Mucosa of rectum (tissue), 2 donors: ENCODE data around the gene PLPPR2.
A peak's percentile ranks its signal among the peaks of the same experiment; 100 is the strongest.
"Not testable (repeated sequence)": the region's sequence is repeated elsewhere in the genome, so short reads cannot be mapped to it uniquely, and the experiment has no call there.

Experiments used
- H3K27ac ChIP-seq, 2 donors: one replicate each; pipeline ENCODE4 v1.7.0; 2013; ENCODE audit warnings: inconsistent platforms in 2 of 2, low read depth in 2 of 2, low read length in 2 of 2
- H3K27me3 ChIP-seq, 2 donors: one replicate each; pipeline ENCODE4 v1.7.0; 2013; ENCODE audit warnings: low read length in 2 of 2; ENCODE audit not compliant: control insufficient read depth in 2 of 2, insufficient read depth in 2 of 2
- H3K36me3 ChIP-seq, 2 donors: one replicate each; pipeline ENCODE4 v1.7.0; 2013; ENCODE audit warnings: low read length in 2 of 2; ENCODE audit not compliant: control insufficient read depth in 2 of 2, insufficient read depth in 2 of 2
- H3K4me1 ChIP-seq, 2 donors: one replicate each; pipeline ENCODE4 v1.7.0; 2013; ENCODE audit warnings: low read length in 2 of 2, mild to moderate bottlenecking in 1 of 2; ENCODE audit not compliant: control insufficient read depth in 2 of 2, insufficient read depth in 2 of 2
- H3K4me3 ChIP-seq, 2 donors: one replicate each; pipeline ENCODE4 v1.7.0; 2013; ENCODE audit warnings: low read length in 2 of 2
- H3K9ac ChIP-seq, 2 donors: one replicate each; pipeline ENCODE4 v1.7.0; 2013; ENCODE audit warnings: low read length in 2 of 2, low read depth in 1 of 2, mild to moderate bottlenecking in 1 of 2
- H3K9me3 ChIP-seq, 2 donors: one replicate each; pipeline ENCODE4 v1.7.0; 2013; ENCODE audit warnings: low read length in 2 of 2; ENCODE audit not compliant: control insufficient read depth in 2 of 2
- donor health status: healthy.
- donor health status: Normal muscosa, but diverticular disease.

The PLPPR2 gene

DNA sequence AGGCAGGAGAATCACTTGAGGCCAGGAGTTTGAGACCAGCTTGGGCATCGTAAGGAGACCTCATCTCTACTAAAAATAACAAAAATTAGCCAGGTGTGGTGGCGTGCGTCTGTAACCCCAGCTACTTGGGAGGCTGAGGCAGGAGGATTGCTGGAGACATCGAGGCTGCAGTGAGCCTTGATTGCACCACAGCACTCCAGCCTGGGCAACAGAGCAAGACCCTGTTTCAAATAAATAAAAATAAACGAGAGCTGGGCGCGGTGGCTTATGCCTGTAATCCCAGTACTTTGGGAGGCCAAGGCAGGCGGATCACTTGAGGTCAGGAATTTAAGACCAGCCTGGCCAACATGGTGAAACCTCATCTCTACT, 15.1 kb upstream of the PLPPR2 start:
- H3K9me3 ChIP-seq, H3K27me3 ChIP-seq: not testable (repeated sequence)
- Histone ChIP-seq H3K27ac (peak overlapping the region; percentile 67 to 75), H3K4me3 (peak overlapping the region; percentile 76 to 77), H3K9ac (peak overlapping the region in 1 of 2 donors; percentile 79), H3K4me1 (peaks cover 17 to 26% of the 10 kb centered on the region in 2 donors), H3K36me3 (peaks cover 8 to 18% of the 10 kb centered on the region in 2 donors)

DNA sequence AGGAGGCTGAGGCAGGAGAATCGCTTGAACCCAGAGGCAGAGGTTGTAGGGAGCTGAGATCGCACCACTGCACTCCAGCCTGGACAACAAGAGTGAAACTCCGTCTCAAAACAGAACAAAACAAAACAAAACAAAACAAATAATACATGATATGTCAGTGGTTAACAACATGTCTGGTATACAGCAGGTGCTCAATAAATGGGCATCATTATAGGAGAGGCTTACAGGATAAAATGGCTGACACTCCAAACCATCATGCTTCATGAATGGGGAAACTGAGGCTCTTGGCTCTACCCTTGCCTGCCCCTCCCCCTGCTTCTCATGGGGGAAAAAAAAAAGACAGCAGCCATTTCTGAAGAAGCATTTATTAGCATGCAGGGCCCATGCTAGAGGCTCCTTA, 12.8 kb upstream of the PLPPR2 start:
- Histone ChIP-seq H3K27me3 (no peaks in the 10 kb centered on the region), H3K9ac (no peak overlapping the region), H3K4me1 (peaks cover 32 to 41% of the 10 kb centered on the region in 2 donors), H3K36me3 (no peaks in the 10 kb centered on the region), H3K4me3 (no peak overlapping the region), H3K27ac (no peak overlapping the region), H3K9me3 (no peaks in the 10 kb centered on the region)

- no peaks in the 10 kb centered on the region for H3K36me3 ChIP-seq
- no peaks in the 10 kb centered on the region for H3K27me3 ChIP-seq
- peak overlapping the region; percentile 5 to 90 for H3K9ac ChIP-seq
- H3K4me1 ChIP-seq: peaks cover 16 to 25% of the 10 kb centered on the region in 2 donors
- H3K27ac ChIP-seq: no peak overlapping the region
- no peaks in the 10 kb centered on the region for H3K9me3 ChIP-seq
- H3K4me3 ChIP-seq: peak overlapping the region; percentile 94 to 96
Measured at GRCh38 chr19:11345122-11345803, 10.0 kb upstream of the PLPPR2 start.

- peak within 1 kb of the TSS; percentile 94 to 96 for H3K4me3 ChIP-seq
- H3K9ac ChIP-seq: peak within 1 kb of the TSS; percentile 85 to 90
- H3K4me1 ChIP-seq: peaks cover 16 to 25% of the 10 kb centered on the region in 2 donors
- H3K9me3 ChIP-seq: no peaks in the 10 kb centered on the region
- H3K27me3 ChIP-seq: no peaks in the 10 kb centered on the region
- H3K36me3 ChIP-seq: no peaks in the 10 kb centered on the region
- H3K27ac ChIP-seq: peak within 1 kb of the TSS; percentile 84 to 87
Measured at GRCh38 chr19:11346104-11346940, 8.9 kb upstream of the PLPPR2 start, which contains the start of the genes CCDC159 and TMEM205. TSS of gene CCDC159 (plus strand) at chr19:11346519. CDS start at chr19:11346607, 88 bp downstream. TSS of gene TMEM205 (minus strand) at chr19:11346268. CDS start at chr19:11345619, 649 bp downstream.

DNA sequence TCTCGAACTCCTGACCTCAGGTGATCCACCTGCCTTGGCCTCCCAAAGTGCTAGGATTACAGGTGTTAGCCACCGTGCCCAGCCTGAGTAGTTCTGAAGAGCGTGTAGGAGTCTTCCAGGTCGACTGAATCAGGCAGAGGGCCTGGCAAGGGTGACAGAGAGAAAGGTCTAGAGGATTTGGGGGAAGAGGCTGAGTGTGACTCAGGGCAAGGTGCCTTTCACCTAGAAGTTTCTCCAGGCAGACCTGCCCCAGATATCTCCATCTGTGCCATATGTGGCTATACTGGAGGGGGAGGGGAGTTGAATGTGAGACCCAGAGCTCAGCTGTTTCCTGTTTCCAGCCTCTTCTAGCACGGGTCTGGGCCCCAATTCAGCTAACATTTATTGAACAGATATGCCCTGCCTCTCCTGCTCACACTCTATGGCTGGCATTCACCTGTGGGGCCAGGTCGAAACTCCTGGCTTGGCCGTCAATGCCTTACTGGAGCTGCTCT, 7.6 kb upstream of the PLPPR2 start:
- H3K27me3 ChIP-seq: no peaks in the 10 kb centered on the region
- H3K9ac ChIP-seq: no peak overlapping the region
- H3K9me3 ChIP-seq: no peaks in the 10 kb centered on the region
- H3K27ac ChIP-seq: no peak overlapping the region
- no peaks in the 10 kb centered on the region for H3K36me3 ChIP-seq
- peaks cover 16 to 25% of the 10 kb centered on the region in 2 donors for H3K4me1 ChIP-seq
- no peak overlapping the region for H3K4me3 ChIP-seq

GRCh38 chr19:11349171-11349570, 6.1 kb upstream of the PLPPR2 start:
- H3K9ac ChIP-seq: no peak overlapping the region
- H3K4me1 ChIP-seq: peaks cover 16 to 21% of the 10 kb centered on the region in 2 donors
- H3K9me3 ChIP-seq: no peaks in the 10 kb centered on the region
- H3K36me3 ChIP-seq: no peaks in the 10 kb centered on the region
- no peaks in the 10 kb centered on the region for H3K27me3 ChIP-seq
- H3K27ac ChIP-seq: no peak overlapping the region
- H3K4me3 ChIP-seq: no peak overlapping the region

DNA sequence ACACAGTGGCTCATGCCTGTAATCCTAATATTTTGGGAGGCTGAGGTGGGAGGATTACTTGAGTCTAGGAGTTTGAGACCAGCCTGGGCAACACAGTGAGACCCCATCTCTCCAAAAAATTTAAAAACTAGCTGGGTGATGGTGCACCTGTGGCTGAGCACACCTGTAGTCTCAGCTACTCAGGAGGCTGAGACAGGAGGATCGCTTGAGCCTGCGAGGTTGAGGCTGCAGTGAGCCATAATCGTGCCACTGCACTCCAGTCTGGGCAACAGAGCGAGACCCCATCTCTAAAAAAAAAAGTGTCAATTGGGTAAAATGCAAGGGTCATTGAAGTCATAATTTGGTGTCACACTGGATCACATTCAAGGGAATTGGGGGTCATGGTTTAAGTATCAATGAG, 1.1 kb upstream of the PLPPR2 start:
- not testable (repeated sequence) for H3K4me1 ChIP-seq, H3K27ac ChIP-seq, H3K9me3 ChIP-seq, H3K9ac ChIP-seq, H3K27me3 ChIP-seq, H3K36me3 ChIP-seq, H3K4me3 ChIP-seq

- Histone ChIP-seq H3K27ac (no peak overlapping the region), H3K9me3 (no peaks in the 10 kb centered on the region), H3K36me3 (no peaks in the 10 kb centered on the region), H3K27me3 (no peaks in the 10 kb centered on the region), H3K4me1 (peaks cover 5 to 6% of the 10 kb centered on the region in 2 donors), H3K9ac (peak overlapping the region in 1 of 2 donors; percentile 36), H3K4me3 (peak overlapping the region; percentile 12 to 74)
Measured at GRCh38 chr19:11356074-11356397, 804 bp downstream of the PLPPR2 start.

GRCh38 chr19:11356676-11357550, 1.7 kb downstream of the PLPPR2 start:
- Histone ChIP-seq H3K4me3 (no peak overlapping the region), H3K9ac (no peak overlapping the region), H3K27ac (no peak overlapping the region)

More at GRCh38 chr19:11356676-11357550, 1.7 kb downstream of the PLPPR2 start:
- Histone ChIP-seq H3K27me3 (no peaks in the 10 kb centered on the region), H3K4me1 (peaks cover 13 to 14% of the 10 kb centered on the region in 2 donors), H3K36me3 (no peaks in the 10 kb centered on the region), H3K9me3 (no peaks in the 10 kb centered on the region)
